Neural cell (in vitro differentiated cells): ENCODE measurements around the gene ZFC3H1.

Source experiments
- EP300 ChIP-seq: fragments of 450-650 bp; conservative IDR thresholded peaks from 2 replicates; pipeline ENCODE4 v1.6.1; 2014; ENCODE audit warnings: antibody characterized with exemption, mild to moderate bottlenecking, moderate library complexity; ENCODE audit not compliant: poor library complexity, severe bottlenecking
- RAD21 ChIP-seq: fragments of 450-650 bp; conservative IDR thresholded peaks from 2 replicates; pipeline ENCODE4 v1.6.1; 2014; ENCODE audit warnings: antibody characterized with exemption, mild to moderate bottlenecking, moderate library complexity
- SMC3 ChIP-seq: fragments of 450-650 bp; conservative IDR thresholded peaks from 2 replicates; pipeline ENCODE4 v1.6.1; 2014; ENCODE audit warnings: antibody characterized with exemption, mild to moderate bottlenecking, moderate library complexity; ENCODE audit not compliant: poor library complexity
- TAF1 ChIP-seq: IDR thresholded peaks from 2 replicates; pipeline ENCODE4 v1.6.1; 2012; ENCODE audit warnings: low read depth
- TF ChIP-seq, protein P1 (sequence below): fragments of 450-650 bp; IDR thresholded peaks from 2 replicates; pipeline ENCODE4 v1.5.1; 2014; ENCODE audit warnings: antibody characterized with exemption, mild to moderate bottlenecking, moderate library complexity; ENCODE audit not compliant: poor library complexity, severe bottlenecking
- TF ChIP-seq, protein P2 (sequence below): IDR thresholded peaks from 2 replicates; pipeline ENCODE4 v1.6.1; 2012; ENCODE audit warnings: borderline replicate concordance

DNA sequence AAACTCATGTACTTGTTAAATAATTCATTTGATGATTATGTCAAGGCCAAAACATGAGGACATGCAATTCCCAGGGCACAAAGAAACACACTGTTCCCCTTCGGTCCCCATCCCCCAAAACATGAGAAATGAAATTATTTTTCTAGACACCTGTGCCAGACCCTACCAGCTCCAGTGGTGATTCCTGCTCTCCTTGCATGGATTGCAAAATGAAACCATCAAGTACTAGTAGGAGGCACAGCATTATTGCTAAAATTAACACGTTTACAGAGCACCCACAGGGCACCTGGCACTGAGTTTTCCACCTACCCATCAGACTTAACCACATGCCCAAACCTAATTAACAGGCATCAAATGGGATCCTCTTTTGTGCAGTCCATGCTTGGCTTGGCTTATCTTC is 76.6 kb downstream of the ZFC3H1 start:
- no peak for TF ChIP-seq RAD21
- TF ChIP-seq, protein P1, sequence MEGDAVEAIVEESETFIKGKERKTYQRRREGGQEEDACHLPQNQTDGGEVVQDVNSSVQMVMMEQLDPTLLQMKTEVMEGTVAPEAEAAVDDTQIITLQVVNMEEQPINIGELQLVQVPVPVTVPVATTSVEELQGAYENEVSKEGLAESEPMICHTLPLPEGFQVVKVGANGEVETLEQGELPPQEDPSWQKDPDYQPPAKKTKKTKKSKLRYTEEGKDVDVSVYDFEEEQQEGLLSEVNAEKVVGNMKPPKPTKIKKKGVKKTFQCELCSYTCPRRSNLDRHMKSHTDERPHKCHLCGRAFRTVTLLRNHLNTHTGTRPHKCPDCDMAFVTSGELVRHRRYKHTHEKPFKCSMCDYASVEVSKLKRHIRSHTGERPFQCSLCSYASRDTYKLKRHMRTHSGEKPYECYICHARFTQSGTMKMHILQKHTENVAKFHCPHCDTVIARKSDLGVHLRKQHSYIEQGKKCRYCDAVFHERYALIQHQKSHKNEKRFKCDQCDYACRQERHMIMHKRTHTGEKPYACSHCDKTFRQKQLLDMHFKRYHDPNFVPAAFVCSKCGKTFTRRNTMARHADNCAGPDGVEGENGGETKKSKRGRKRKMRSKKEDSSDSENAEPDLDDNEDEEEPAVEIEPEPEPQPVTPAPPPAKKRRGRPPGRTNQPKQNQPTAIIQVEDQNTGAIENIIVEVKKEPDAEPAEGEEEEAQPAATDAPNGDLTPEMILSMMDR: no peak
- TF ChIP-seq TAF1: no peak
- TF ChIP-seq, protein P2, sequence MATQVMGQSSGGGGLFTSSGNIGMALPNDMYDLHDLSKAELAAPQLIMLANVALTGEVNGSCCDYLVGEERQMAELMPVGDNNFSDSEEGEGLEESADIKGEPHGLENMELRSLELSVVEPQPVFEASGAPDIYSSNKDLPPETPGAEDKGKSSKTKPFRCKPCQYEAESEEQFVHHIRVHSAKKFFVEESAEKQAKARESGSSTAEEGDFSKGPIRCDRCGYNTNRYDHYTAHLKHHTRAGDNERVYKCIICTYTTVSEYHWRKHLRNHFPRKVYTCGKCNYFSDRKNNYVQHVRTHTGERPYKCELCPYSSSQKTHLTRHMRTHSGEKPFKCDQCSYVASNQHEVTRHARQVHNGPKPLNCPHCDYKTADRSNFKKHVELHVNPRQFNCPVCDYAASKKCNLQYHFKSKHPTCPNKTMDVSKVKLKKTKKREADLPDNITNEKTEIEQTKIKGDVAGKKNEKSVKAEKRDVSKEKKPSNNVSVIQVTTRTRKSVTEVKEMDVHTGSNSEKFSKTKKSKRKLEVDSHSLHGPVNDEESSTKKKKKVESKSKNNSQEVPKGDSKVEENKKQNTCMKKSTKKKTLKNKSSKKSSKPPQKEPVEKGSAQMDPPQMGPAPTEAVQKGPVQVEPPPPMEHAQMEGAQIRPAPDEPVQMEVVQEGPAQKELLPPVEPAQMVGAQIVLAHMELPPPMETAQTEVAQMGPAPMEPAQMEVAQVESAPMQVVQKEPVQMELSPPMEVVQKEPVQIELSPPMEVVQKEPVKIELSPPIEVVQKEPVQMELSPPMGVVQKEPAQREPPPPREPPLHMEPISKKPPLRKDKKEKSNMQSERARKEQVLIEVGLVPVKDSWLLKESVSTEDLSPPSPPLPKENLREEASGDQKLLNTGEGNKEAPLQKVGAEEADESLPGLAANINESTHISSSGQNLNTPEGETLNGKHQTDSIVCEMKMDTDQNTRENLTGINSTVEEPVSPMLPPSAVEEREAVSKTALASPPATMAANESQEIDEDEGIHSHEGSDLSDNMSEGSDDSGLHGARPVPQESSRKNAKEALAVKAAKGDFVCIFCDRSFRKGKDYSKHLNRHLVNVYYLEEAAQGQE: no peak
- no peak for TF ChIP-seq EP300
- no peak for TF ChIP-seq SMC3
